Neuronal stem cell (in vitro differentiated cells): Measurements from ENCODE around the gene MCTP1.

Source experiments
- DNase-seq: peaks from one replicate; pipeline ENCODE4 v3.0.0-alpha.2; 2013; ENCODE audit warnings: low spot score
- H2AFZ ChIP-seq: one replicate; pipeline ENCODE4 v1.6.1; 2013; ENCODE audit warnings: mild to moderate bottlenecking, low read length, inconsistent platforms
- H2AK5ac ChIP-seq: 2 replicates; pipeline ENCODE4 v1.6.1; 2013; ENCODE audit warnings: low read depth, mild to moderate bottlenecking, inconsistent platforms, low read length, moderate library complexity, mixed read lengths
- H2BK120ac ChIP-seq: 2 replicates; pipeline ENCODE4 v1.6.1; 2013; ENCODE audit warnings: low read depth, mild to moderate bottlenecking, inconsistent platforms, low read length, moderate library complexity, mixed read lengths
- H2BK12ac ChIP-seq: one replicate; pipeline ENCODE4 v1.6.1; 2013; ENCODE audit warnings: low read length, inconsistent platforms
- H2BK15ac ChIP-seq: 2 replicates; pipeline ENCODE4 v1.6.1; 2013; ENCODE audit warnings: mild to moderate bottlenecking, low read length, inconsistent platforms, mixed read lengths
- H2BK5ac ChIP-seq: one replicate; pipeline ENCODE4 v1.6.1; 2013; ENCODE audit warnings: inconsistent platforms, mild to moderate bottlenecking, low read length, moderate library complexity
- H3K14ac ChIP-seq: one replicate; pipeline ENCODE4 v1.6.1; 2013; ENCODE audit warnings: low read length, inconsistent platforms
- H3K18ac ChIP-seq: 2 replicates; pipeline ENCODE4 v1.6.1; 2013; ENCODE audit warnings: low read length, inconsistent platforms
- H3K23ac ChIP-seq: 2 replicates; pipeline ENCODE4 v1.6.1; 2013; ENCODE audit warnings: low read depth, mild to moderate bottlenecking, mixed read lengths, low read length, inconsistent platforms; ENCODE audit not compliant: poor library complexity
- H3K27ac ChIP-seq: replicated peaks from 3 replicates; pipeline ENCODE4 v1.5.1; 2013; ENCODE audit warnings: low read length, inconsistent platforms
- H3K27me3 ChIP-seq, 3 experiments: 2 replicates each; pipeline ENCODE4 v1.6.1; 2013; ENCODE audit warnings: low read length in 3 of 3, mild to moderate bottlenecking in 2 of 3, inconsistent platforms in 1 of 3, low read depth in 1 of 3, mixed read lengths in 1 of 3, moderate library complexity in 1 of 3; ENCODE audit not compliant: control insufficient read depth in 3 of 3, insufficient read depth in 3 of 3
- H3K36me3 ChIP-seq, 2 donors: replicated peaks in 1 of 2; 2 replicates each; pipeline ENCODE4 v1.6.1; 2013; ENCODE audit warnings: low read length in 2 of 2; ENCODE audit not compliant: control insufficient read depth in 2 of 2, insufficient read depth in 2 of 2
- H3K4ac ChIP-seq: 2 replicates; pipeline ENCODE4 v1.6.1; 2013; ENCODE audit warnings: inconsistent platforms, mild to moderate bottlenecking, low read length, moderate library complexity
- H3K4me1 ChIP-seq, 2 donors: 1 replicate in 1 of 2; 2 replicates in 1 of 2; pipeline ENCODE4 v1.6.1; 2013; ENCODE audit warnings: low read length in 2 of 2, low read depth in 1 of 2; ENCODE audit not compliant: control insufficient read depth in 2 of 2, insufficient read depth in 1 of 2
- H3K4me2 ChIP-seq: one replicate; pipeline ENCODE4 v1.6.1; 2013; ENCODE audit warnings: mild to moderate bottlenecking, low read length, inconsistent platforms; ENCODE audit not compliant: insufficient read depth, poor library complexity, severe bottlenecking
- H3K4me3 ChIP-seq, 2 donors: 2 replicates each; pipeline ENCODE4 v1.5.1; 2013; ENCODE audit warnings: low read length in 2 of 2, mild to moderate bottlenecking in 2 of 2, inconsistent platforms in 1 of 2, moderate library complexity in 1 of 2
- H3K79me1 ChIP-seq: one replicate; pipeline ENCODE4 v1.6.1; 2013; ENCODE audit warnings: low read depth, mild to moderate bottlenecking, inconsistent platforms, low read length, moderate library complexity
- H3K9ac ChIP-seq: one replicate; pipeline ENCODE4 v1.6.1; 2013; ENCODE audit warnings: mild to moderate bottlenecking, low read depth, low read length, inconsistent platforms; ENCODE audit not compliant: poor library complexity
- H3K9me3 ChIP-seq, 2 donors: replicated peaks in 1 of 2; 2 replicates each; pipeline versions ENCODE3 to v1.6.1; 2013; ENCODE audit warnings: low read length in 2 of 2, mild to moderate bottlenecking in 2 of 2, inconsistent platforms in 1 of 2, low read depth in 1 of 2, mixed read lengths in 1 of 2, moderate library complexity in 1 of 2; ENCODE audit not compliant: control insufficient read depth in 2 of 2, insufficient read depth in 1 of 2
- H4K8ac ChIP-seq: one replicate; pipeline ENCODE4 v1.6.1; 2013; ENCODE audit warnings: low read depth, mild to moderate bottlenecking, inconsistent platforms, low read length, moderate library complexity
- H4K91ac ChIP-seq: one replicate; pipeline ENCODE4 v1.6.1; 2013; ENCODE audit warnings: low read length, low read depth, mild to moderate bottlenecking, inconsistent platforms; ENCODE audit not compliant: poor library complexity
- WGBS, 2 donors: extraction: QIAGEN DNeasy Blood & Tissue Kit; methylation state at CpG; one replicate each; pipeline ENCODE4 v1.1.7; 2013; ENCODE audit warnings: missing lambda C conversion rate in 2 of 2, mixed read lengths in 1 of 2; ENCODE audit not compliant: insufficient read length in 2 of 2, insufficient replicate concordance in 1 of 2; ENCODE audit errors: extremely low coverage in 2 of 2; 5-methylcytosine and 5-hydroxymethylcytosine counted together

Gene MCTP1

GRCh38 chr5:95241161-95241560 is 43.7 kb downstream of the MCTP1 start:
- H3K14ac ChIP-seq: no peak overlapping the region
- no peak overlapping the region for H2BK120ac ChIP-seq
- no peaks in the 10 kb centered on the region for H3K4me1 ChIP-seq
- no peak overlapping the region for H3K4me2 ChIP-seq
- H4K91ac ChIP-seq: no peak overlapping the region
- no peak overlapping the region for H2AFZ ChIP-seq
- no peak overlapping the region for H2AK5ac ChIP-seq
- no peak overlapping the region for H4K8ac ChIP-seq
- H3K79me1 ChIP-seq: no peaks in the 10 kb centered on the region
- H3K9ac ChIP-seq: no peak overlapping the region
- no peak overlapping the region for H3K4me3 ChIP-seq
- H2BK12ac ChIP-seq: no peak overlapping the region
- no peak for DNase-seq
- no peak overlapping the region for H2BK15ac ChIP-seq
- H3K4ac ChIP-seq: no peak overlapping the region
- H3K27me3 ChIP-seq: peaks cover 0 to 5% (median 0%) of the 10 kb centered on the region in 3 experiments
- no peak overlapping the region for H3K23ac ChIP-seq
- H2BK5ac ChIP-seq: no peak overlapping the region
- no peaks in the 10 kb centered on the region for H3K36me3 ChIP-seq
- H3K9me3 ChIP-seq: no peaks in the 10 kb centered on the region
- H3K27ac ChIP-seq: no peak overlapping the region
- H3K18ac ChIP-seq: no peak overlapping the region

- Histone ChIP-seq H3K14ac (no peak overlapping the region), H3K36me3 (no peaks in the 10 kb centered on the region), H2AFZ (no peak overlapping the region), H3K27me3 (peaks cover 0 to 5% (median 0%) of the 10 kb centered on the region in 3 experiments), H2BK5ac (no peak overlapping the region), H3K18ac (no peak overlapping the region), H3K23ac (no peak overlapping the region), H3K4me1 (no peaks in the 10 kb centered on the region), H2BK120ac (no peak overlapping the region), H4K8ac (no peak overlapping the region), H4K91ac (no peak overlapping the region), H3K79me1 (no peaks in the 10 kb centered on the region), H3K9me3 (no peaks in the 10 kb centered on the region), H3K4me3 (no peak overlapping the region), H3K9ac (no peak overlapping the region), H3K4me2 (no peak overlapping the region), H2BK12ac (no peak overlapping the region), H2AK5ac (no peak overlapping the region), H2BK15ac (no peak overlapping the region), H3K4ac (no peak overlapping the region), H3K27ac (no peak overlapping the region)
- no peak for DNase-seq
- no CpG with 5 or more reads among the region's 10 CpGs for WGBS, 2 donors
Observed at GRCh38 chr5:95238560-95239325, 46.2 kb downstream of the MCTP1 start.

- Histone ChIP-seq H2BK15ac (no peak overlapping the region), H3K18ac (no peak overlapping the region), H4K91ac (no peak overlapping the region), H3K4me1 (no peaks in the 10 kb centered on the region), H4K8ac (no peak overlapping the region), H3K4me3 (no peak overlapping the region), H3K4ac (no peak overlapping the region), H3K79me1 (no peaks in the 10 kb centered on the region), H3K27me3 (peaks cover 0 to 5% (median 0%) of the 10 kb centered on the region in 3 experiments), H3K27ac (no peak overlapping the region), H2AK5ac (no peak overlapping the region), H3K9me3 (no peaks in the 10 kb centered on the region), H3K9ac (no peak overlapping the region), H2BK12ac (no peak overlapping the region), H3K4me2 (no peak overlapping the region), H2AFZ (no peak overlapping the region), H3K36me3 (no peaks in the 10 kb centered on the region), H2BK5ac (no peak overlapping the region), H2BK120ac (no peak overlapping the region), H3K14ac (no peak overlapping the region), H3K23ac (no peak overlapping the region)
- WGBS, 2 donors: no CpG with 5 or more reads among the region's 5 CpGs
- no peak for DNase-seq
Observed at GRCh38 chr5:95237324-95237723, 47.6 kb downstream of the MCTP1 start.

- H3K4me2 ChIP-seq: no peak overlapping the region
- no peaks in the 10 kb centered on the region for H3K9me3 ChIP-seq
- no peak overlapping the region for H3K4me3 ChIP-seq
- no peak overlapping the region for H4K91ac ChIP-seq
- no peak overlapping the region for H4K8ac ChIP-seq
- H2AK5ac ChIP-seq: no peak overlapping the region
- no peak for DNase-seq
- H3K4ac ChIP-seq: no peak overlapping the region
- no peaks in the 10 kb centered on the region for H3K36me3 ChIP-seq
- no peak overlapping the region for H2AFZ ChIP-seq
- H3K23ac ChIP-seq: no peak overlapping the region
- H3K9ac ChIP-seq: no peak overlapping the region
- no peak overlapping the region for H2BK120ac ChIP-seq
- H2BK12ac ChIP-seq: no peak overlapping the region
- no peak overlapping the region for H3K18ac ChIP-seq
- no peaks in the 10 kb centered on the region for H3K79me1 ChIP-seq
- WGBS, 2 donors: no CpG with 5 or more reads among the region's 1 CpG
- no peak overlapping the region for H3K27ac ChIP-seq
- H3K14ac ChIP-seq: no peak overlapping the region
- H2BK5ac ChIP-seq: no peak overlapping the region
- no peak overlapping the region for H2BK15ac ChIP-seq
- no peaks in the 10 kb centered on the region for H3K4me1 ChIP-seq
- H3K27me3 ChIP-seq: peaks cover 0 to 5% (median 0%) of the 10 kb centered on the region in 3 experiments
Observed at GRCh38 chr5:95235439-95235982, 49.4 kb downstream of the MCTP1 start.
